ENCODE measurements around the gene NBEA.
"Not testable (repeated sequence)": the region's sequence is repeated elsewhere in the genome, so short reads cannot be mapped to it uniquely, and the experiment has no call there.

The NBEA gene

GRCh38 chr13:35093356-35093755 lies 151.3 kb downstream of the NBEA start:
- DNase-seq: no peak

DNA sequence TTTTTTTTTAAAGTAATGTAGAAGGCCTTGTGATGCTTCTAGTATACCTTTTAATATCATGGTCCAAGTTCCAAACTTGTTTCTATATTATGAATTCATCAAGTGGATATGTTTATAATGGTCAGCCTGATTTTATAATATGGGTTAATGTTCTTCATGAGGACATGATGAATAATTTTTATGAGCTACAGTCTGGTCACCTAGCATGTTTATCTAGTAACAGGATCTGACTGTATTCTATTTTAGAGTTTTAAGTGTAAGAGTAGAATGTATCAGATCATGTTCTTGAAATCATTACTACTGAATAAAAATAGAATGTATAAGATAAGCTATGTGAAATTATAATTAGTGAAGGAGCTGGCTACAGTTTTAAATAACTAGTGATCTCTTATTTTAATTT lies 164.7 kb downstream of the NBEA start:
- not testable (repeated sequence) for DNase-seq

GRCh38 chr13:35107535-35107934 lies 165.5 kb downstream of the NBEA start:
- no peak for DNase-seq

- not testable (repeated sequence) for DNase-seq
These were observed 171.5 kb downstream of the NBEA start for GRCh38 chr13:35113612-35114011.

- no peak for DNase-seq
These were observed 185.4 kb downstream of the NBEA start for GRCh38 chr13:35127466-35127865.

GRCh38 chr13:35129500-35129899 lies 187.4 kb downstream of the NBEA start:
- no peak for DNase-seq

- DNase-seq: no peak
These were observed 189.4 kb downstream of the NBEA start for GRCh38 chr13:35131471-35131870.

GRCh38 chr13:35136585-35136984 lies 194.5 kb downstream of the NBEA start:
- DNase-seq: no peak

- DNase-seq: no peak
These were observed 197.5 kb downstream of the NBEA start for GRCh38 chr13:35139591-35139990.

- DNase-seq: no peak
These were observed 198.3 kb downstream of the NBEA start for GRCh38 chr13:35140321-35140720.

- no peak for DNase-seq
These were observed 198.8 kb downstream of the NBEA start for GRCh38 chr13:35140831-35141230.

- no peak for DNase-seq
These were observed 201.1 kb downstream of the NBEA start for GRCh38 chr13:35143123-35143522.

DNA sequence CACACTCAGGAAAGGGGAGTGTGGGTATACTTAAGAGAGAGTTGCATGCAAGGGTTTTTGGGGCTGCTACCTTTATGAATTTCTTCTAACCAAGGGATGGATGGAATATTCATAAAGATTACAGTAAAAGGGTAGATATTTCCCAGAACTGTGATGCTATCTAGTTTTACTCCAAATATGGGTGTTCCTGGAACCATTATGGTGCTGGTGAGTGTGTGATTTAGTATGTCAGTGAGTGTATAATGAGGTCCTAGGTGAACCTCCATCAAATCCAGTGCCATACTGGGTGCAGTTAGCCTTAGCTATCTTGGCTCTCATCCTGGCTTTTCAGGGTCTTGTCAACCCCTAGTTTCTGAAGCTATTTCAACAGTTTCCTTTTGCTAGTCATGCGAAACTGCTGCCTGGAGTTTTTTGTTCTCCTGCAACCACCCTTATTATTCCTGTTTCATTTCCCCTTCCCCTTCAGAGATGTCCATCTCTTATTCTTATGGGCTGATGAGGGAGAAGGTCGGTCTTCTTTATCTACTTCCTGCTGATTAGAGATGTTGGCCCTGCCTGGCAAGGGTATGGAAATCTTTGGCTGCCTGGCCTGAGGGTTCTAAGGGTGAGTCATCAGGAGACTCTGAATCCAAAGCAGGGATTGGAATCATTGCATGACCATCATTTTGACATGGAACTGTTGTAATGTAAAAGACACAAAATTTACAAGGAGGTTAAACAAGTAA lies 202.3 kb downstream of the NBEA start:
- DNase-seq: no peak

DNA sequence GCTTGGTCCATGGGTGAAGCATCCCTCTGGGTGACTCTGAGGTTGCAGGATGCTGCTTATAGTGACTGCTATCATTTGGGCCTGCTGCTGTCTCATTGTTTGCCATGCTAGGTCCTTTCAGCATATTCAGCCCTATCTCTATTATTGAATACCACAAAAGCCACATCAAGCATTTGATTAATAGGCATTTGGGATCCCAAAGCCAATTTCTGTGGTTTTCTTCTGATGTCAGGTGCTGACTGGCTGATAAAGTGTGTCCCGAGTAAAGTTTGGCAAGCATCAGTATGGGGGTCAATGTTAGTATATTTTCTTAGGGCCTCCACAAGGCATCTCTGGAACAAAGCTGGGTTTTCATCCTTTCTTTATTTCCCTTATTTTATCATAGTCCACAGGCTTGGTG lies 204.6 kb downstream of the NBEA start:
- DNase-seq: no peak

DNA sequence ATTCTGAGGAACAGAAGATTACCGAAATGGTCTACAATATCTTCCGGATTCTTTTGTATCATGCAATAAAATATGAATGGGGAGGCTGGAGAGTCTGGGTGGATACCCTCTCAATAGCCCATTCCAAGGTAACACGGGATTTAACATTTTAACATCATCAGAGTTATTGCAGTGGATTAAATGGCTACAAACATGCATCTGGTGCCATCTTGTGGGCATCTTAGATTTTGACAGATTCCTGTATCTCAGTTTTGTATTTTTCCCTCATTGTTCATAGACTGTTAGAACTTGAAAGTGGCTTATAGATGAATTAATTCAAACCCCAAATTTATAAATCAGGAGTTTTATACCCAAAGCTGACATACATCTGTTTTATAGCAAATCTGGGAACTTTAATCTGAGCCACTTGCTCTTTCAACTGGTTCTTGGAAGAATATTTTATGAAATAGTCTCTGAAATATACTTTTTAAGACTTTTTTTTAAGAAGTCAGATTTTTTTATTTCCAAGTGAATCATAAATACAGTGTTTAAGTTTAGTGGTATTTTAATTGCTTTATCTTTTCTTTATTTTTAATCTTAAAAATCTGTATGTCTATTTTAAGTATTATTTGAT lies 215.2 kb downstream of the NBEA start:
- DNase-seq: peak; percentile 44

DNA sequence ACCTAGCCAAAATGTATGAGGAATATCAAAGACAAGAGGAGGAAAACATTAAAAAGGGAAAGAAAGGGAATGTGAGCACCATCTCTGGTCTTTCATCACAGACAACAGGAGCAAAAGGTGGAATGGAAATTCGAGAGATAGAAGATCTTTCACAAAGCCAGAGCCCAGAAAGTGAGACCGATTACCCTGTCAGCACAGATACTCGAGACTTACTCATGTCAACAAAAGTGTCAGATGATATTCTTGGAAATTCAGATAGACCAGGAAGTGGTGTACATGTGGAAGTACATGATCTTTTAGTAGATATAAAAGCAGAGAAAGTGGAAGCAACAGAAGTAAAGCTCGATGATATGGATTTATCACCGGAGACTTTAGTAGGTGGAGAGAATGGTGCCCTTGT lies 217.0 kb downstream of the NBEA start:
- no peak for DNase-seq

- no peak for DNase-seq
These were observed 218.8 kb downstream of the NBEA start for GRCh38 chr13:35160896-35161295.

GRCh38 chr13:35162420-35162819 lies 220.3 kb downstream of the NBEA start:
- no peak for DNase-seq

- DNase-seq: no peak
These were observed 221.6 kb downstream of the NBEA start for GRCh38 chr13:35163674-35164073.

- DNase-seq: no peak
These were observed 222.4 kb downstream of the NBEA start for GRCh38 chr13:35164324-35164932.

DNA sequence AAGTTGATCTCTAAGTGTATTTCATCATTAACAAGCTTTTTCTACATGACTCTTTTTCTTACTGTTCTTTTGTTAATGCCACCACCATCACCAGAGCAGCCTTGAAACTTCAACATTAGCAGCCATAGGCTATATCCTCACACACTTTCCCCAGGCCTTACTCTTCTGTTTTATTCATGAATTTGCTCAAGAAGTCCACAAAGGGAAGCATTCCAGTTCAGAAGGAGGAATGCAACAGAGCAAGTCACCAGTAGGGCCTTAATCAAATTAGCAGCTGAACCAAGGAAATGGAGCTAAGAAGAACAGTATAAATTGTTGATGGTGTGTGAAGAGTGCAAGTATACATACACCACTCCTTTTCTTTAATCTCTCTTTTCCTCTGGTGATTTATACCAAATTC lies 223.1 kb downstream of the NBEA start:
- DNase-seq: no peak

DNA sequence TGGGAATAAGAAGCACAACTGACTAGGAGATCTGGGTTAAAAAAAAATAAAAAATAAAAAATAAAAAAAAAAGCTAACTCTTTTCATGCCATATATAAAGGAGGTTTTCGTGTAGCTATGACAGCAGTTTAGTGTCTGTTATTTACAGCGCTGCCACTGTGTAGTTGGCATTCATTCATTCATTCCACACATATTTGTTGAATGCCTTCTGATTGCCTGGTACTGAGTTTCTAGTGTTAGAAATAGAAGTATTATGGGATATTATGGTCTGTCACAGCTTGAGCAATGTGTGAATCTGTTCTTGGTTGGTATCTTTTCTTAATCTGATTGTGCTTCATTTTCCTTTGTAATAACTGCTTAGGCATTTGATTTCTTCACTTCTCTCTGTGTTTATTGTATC lies 237.4 kb downstream of the NBEA start:
- no peak for DNase-seq

DNA sequence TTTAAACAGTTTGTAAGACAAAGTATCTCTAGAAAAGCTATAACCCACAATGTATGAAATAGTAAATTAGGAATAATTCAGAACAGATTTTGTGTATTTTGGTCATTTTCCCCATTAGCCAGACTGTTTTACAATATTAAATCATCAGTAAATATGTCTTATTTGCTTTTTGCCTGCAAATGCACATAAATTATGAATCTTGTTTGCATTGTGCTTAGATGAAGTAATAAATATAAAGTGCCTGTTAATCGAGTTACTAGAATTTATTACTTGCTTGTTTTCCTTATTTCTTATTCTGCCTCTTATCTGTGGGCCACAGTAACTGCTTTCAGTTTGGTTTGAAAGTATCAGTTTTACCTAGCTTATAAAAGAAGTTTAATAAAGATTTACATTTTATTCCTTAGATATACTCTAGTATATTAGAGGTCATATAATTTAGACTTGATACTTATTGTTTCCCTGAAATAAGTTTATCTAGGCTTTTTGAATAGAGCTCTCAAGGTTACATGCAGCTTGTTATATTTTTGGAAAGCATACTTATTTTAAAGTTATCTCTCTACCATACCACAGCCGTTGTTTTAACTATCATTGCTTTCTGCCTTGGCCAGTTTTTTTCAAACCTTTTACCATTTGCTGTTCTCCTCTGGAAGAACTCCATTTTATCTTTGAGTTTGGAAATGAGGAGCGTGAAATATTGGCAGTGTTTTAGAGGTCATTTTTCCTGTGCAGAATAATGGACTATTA lies 238.0 kb downstream of the NBEA start:
- DNase-seq: no peak

- no peak for DNase-seq
These were observed 248.2 kb downstream of the NBEA start for GRCh38 chr13:35190241-35190640.

Measured in right hindlimb (tissue), 1 donor.